Liver (tissue), 9 donors: ENCODE data around the gene RNLS. TPM values are rescaled to one million over a fixed set of nuclear protein-coding genes. Genes with fewer than 3 reads are reported as not detected.

ENCODE experiments used
- DNase-seq: peaks from one replicate; pipeline ENCODE4 v3.0.0-alpha.2; 2017; ENCODE audit warnings: low spot score
- H3K27ac ChIP-seq, 2 donors: one replicate each; pipeline ENCODE4 v1.7.0; 2013; ENCODE audit warnings: inconsistent platforms in 2 of 2, low read length in 2 of 2, control low read depth in 1 of 2, low read depth in 1 of 2, mild to moderate bottlenecking in 1 of 2
- H3K27me3 ChIP-seq, 4 donors: one replicate each; pipeline versions ENCODE4 v1.6.1 to v1.7.0; 2013; ENCODE audit warnings: low read length in 3 of 4, inconsistent platforms in 1 of 4, mild to moderate bottlenecking in 1 of 4, moderate library complexity in 1 of 4; ENCODE audit not compliant: control insufficient read depth in 4 of 4, insufficient read depth in 4 of 4
- H3K36me3 ChIP-seq, 4 donors: one replicate each; pipeline versions ENCODE4 v1.6.1 to v1.7.0; 2013; ENCODE audit warnings: low read length in 3 of 4, mild to moderate bottlenecking in 3 of 4, low read depth in 1 of 4, moderate library complexity in 1 of 4; ENCODE audit not compliant: control insufficient read depth in 4 of 4, insufficient read depth in 3 of 4
- H3K4me1 ChIP-seq, 4 donors: one replicate each; pipeline versions ENCODE4 v1.6.1 to v1.7.0; 2013; ENCODE audit warnings: low read length in 3 of 4, mild to moderate bottlenecking in 3 of 4, moderate library complexity in 1 of 4; ENCODE audit not compliant: control insufficient read depth in 4 of 4, insufficient read depth in 4 of 4
- H3K4me3 ChIP-seq, 3 donors: one replicate each; pipeline versions ENCODE4 v1.6.1 to v1.7.0; 2013; ENCODE audit warnings: low read length in 3 of 3, control low read depth in 1 of 3, low read depth in 1 of 3, mild to moderate bottlenecking in 1 of 3
- H3K9ac ChIP-seq, 2 donors: one replicate each; pipeline ENCODE4 v1.7.0; 2013; ENCODE audit warnings: low read length in 2 of 2, mild to moderate bottlenecking in 2 of 2, moderate library complexity in 2 of 2, control low read depth in 1 of 2, low read depth in 1 of 2
- H3K9me3 ChIP-seq, 4 donors: one replicate each; pipeline versions ENCODE4 v1.6.1 to v1.7.0; 2013; ENCODE audit warnings: low read length in 3 of 4; ENCODE audit not compliant: control insufficient read depth in 4 of 4
- CTCF ChIP-seq: fragments of 150-350 bp; IDR thresholded peaks from 2 replicates; pipeline ENCODE4 v1.5.1; 2017; ENCODE audit warnings: improper control_type of control experiment, low read depth, low read length; ENCODE audit not compliant: missing input control
- EGR1 ChIP-seq, 2 donors: IDR thresholded peaks; 2 replicates each; pipeline ENCODE4 v1.6.1; 2016 to 2018; ENCODE audit warnings: antibody characterized with exemption in 2 of 2, low read depth in 2 of 2
- FOXA2 ChIP-seq: IDR thresholded peaks from 2 replicates; pipeline ENCODE4 v1.6.1; 2016; ENCODE audit warnings: antibody characterized with exemption
- GABPA ChIP-seq, 2 donors: IDR thresholded peaks in 1 of 2; conservative IDR thresholded peaks in 1 of 2; 2 replicates each; pipeline ENCODE4 v1.6.1; 2016; ENCODE audit warnings: antibody characterized with exemption in 2 of 2, mild to moderate bottlenecking in 1 of 2, moderate library complexity in 1 of 2
- JUND ChIP-seq, 2 donors: IDR thresholded peaks; 2 replicates each; pipeline ENCODE4 v1.6.1; 2016; ENCODE audit warnings: antibody characterized with exemption in 2 of 2
- NR2F2 ChIP-seq: IDR thresholded peaks from 2 replicates; pipeline ENCODE4 v1.6.1; 2016; ENCODE audit warnings: antibody characterized with exemption
- RAD21 ChIP-seq, 2 donors: IDR thresholded peaks; 2 replicates each; pipeline ENCODE4 v1.6.1; 2016; ENCODE audit warnings: antibody characterized with exemption in 2 of 2, mild to moderate bottlenecking in 2 of 2
- REST ChIP-seq: IDR thresholded peaks from 2 replicates; pipeline ENCODE4 v1.6.1; 2016; ENCODE audit warnings: antibody characterized with exemption, mild to moderate bottlenecking
- RXRA ChIP-seq, 2 donors: IDR thresholded peaks; 2 replicates each; pipeline ENCODE4 v1.6.1; 2017 to 2018; ENCODE audit warnings: antibody characterized with exemption in 2 of 2, mild to moderate bottlenecking in 1 of 2
- SP1 ChIP-seq: IDR thresholded peaks from 2 replicates; pipeline ENCODE4 v1.6.1; 2018; ENCODE audit warnings: antibody characterized with exemption, mild to moderate bottlenecking
- TAF1 ChIP-seq: conservative IDR thresholded peaks from 2 replicates; pipeline ENCODE4 v1.6.1; 2016; ENCODE audit warnings: antibody characterized with exemption, mild to moderate bottlenecking
- YY1 ChIP-seq: IDR thresholded peaks from 2 replicates; pipeline ENCODE4 v1.6.1; 2016; ENCODE audit warnings: antibody characterized with exemption, mild to moderate bottlenecking
- WGBS: extraction: QIAGEN DNeasy Blood & Tissue Kit; methylation state at CpG from one replicate; pipeline ENCODE4 v1.1.7; 2013; 5-methylcytosine and 5-hydroxymethylcytosine counted together
- polyA plus RNA-seq, 2 donors: library from polyadenylated mRNA; stranded (reverse) in 1 of 2; unstranded in 1 of 2; fragments of 200-250 nt in 1 of 2; fragments of >200 nt in 1 of 2; fragmentation: Nextera tagmentation in 1 of 2; extraction: Ambion mirVana in 1 of 2; gene quantifications; one replicate each; pipeline versions ENCODE4 v1.2.1 to v1.2.3, GENCODE V29; 2013 to 2015
- total RNA-seq, 2 donors: library from RNA; depleted of rRNA; stranded (reverse); fragments of >200 nt; gene quantifications; one replicate each; pipeline ENCODE4 v1.2.3, GENCODE V29; 2014
- TF ChIP-seq, protein P1 (sequence below): IDR thresholded peaks from 2 replicates; pipeline ENCODE4 v1.6.1; 2016; ENCODE audit warnings: antibody characterized with exemption
- TF ChIP-seq, protein P2 (sequence below): IDR thresholded peaks from 2 replicates; pipeline ENCODE4 v1.6.1; 2016; ENCODE audit warnings: antibody characterized with exemption
- TF ChIP-seq, protein P3 (sequence below): IDR thresholded peaks from 2 replicates; pipeline ENCODE4 v1.6.1; 2016; ENCODE audit warnings: antibody characterized with exemption
- donor health status: healthy.
- donor health status: healthy.
- donor health status: healthy.
- donor health status: healthy.
- donor health status: healthy.

Gene RNLS
- total and polyA plus RNA-seq, 4 donors = 4.1 to 12.4 (median 7.5) TPM

DNA sequence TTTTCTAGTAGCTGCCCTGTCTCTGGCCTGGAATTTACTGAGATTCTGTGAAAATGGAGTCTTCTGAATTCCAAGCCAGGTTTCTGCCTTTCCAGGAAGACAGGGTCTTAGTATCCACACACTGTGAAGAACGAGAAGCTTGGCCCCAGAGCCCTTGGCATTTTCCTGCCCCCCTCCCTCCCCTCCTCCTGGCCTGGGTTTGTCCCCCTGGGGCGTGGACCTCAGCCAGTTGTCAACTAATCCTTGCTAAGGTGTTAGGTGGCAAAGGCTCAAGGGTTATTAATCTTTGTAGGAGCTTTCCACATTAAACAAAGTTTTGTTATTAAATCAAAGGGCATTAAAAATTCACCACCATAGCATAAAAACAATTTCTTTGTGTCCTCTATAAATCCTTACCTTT is 329.5 kb downstream of the RNLS start:
- Histone ChIP-seq H3K27me3 (no peaks in the 10 kb centered on the region), H3K4me1 (no peaks in the 10 kb centered on the region), H3K9me3 (no peaks in the 10 kb centered on the region), H3K27ac (no peak overlapping the region), H3K9ac (no peak overlapping the region), H3K36me3 (no peaks in the 10 kb centered on the region), H3K4me3 (no peak overlapping the region)
- DNase-seq = no peak
- 82% methylated on average over 2 of the region's 2 CpGs for WGBS
- TF ChIP-seq, protein P1, sequence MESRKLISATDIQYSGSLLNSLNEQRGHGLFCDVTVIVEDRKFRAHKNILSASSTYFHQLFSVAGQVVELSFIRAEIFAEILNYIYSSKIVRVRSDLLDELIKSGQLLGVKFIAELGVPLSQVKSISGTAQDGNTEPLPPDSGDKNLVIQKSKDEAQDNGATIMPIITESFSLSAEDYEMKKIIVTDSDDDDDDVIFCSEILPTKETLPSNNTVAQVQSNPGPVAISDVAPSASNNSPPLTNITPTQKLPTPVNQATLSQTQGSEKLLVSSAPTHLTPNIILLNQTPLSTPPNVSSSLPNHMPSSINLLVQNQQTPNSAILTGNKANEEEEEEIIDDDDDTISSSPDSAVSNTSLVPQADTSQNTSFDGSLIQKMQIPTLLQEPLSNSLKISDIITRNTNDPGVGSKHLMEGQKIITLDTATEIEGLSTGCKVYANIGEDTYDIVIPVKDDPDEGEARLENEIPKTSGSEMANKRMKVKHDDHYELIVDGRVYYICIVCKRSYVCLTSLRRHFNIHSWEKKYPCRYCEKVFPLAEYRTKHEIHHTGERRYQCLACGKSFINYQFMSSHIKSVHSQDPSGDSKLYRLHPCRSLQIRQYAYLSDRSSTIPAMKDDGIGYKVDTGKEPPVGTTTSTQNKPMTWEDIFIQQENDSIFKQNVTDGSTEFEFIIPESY = no peak
- TF ChIP-seq, protein P2, sequence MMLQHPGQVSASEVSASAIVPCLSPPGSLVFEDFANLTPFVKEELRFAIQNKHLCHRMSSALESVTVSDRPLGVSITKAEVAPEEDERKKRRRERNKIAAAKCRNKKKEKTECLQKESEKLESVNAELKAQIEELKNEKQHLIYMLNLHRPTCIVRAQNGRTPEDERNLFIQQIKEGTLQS = no peak
- no peak for TF ChIP-seq GABPA (IDR thresholded peaks at IDR 0.05 in 1 of 2, conservative IDR thresholded peaks at IDR 0.05 in 1 of 2)
- no peak for TF ChIP-seq REST
- no peak for TF ChIP-seq NR2F2
- no peak for TF ChIP-seq FOXA2
- no peak for TF ChIP-seq CTCF
- no peak for TF ChIP-seq YY1
- TF ChIP-seq SP1 = no peak
- TF ChIP-seq EGR1 (IDR thresholded peaks at IDR 0.05; ENCODE audit: low read depth in 2 of 2) = no peak
- no peak for TF ChIP-seq TAF1
- no peak for TF ChIP-seq RXRA (IDR thresholded peaks at IDR 0.05)
- TF ChIP-seq, protein P3, sequence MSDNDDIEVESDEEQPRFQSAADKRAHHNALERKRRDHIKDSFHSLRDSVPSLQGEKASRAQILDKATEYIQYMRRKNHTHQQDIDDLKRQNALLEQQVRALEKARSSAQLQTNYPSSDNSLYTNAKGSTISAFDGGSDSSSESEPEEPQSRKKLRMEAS = no peak

GRCh38 chr10:88253128-88253527 is 330.0 kb downstream of the RNLS start:
- Histone ChIP-seq H3K9me3 (no peaks in the 10 kb centered on the region), H3K4me3 (no peak overlapping the region), H3K9ac (no peak overlapping the region), H3K36me3 (no peaks in the 10 kb centered on the region), H3K27ac (no peak overlapping the region), H3K27me3 (no peaks in the 10 kb centered on the region), H3K4me1 (no peaks in the 10 kb centered on the region)
- no peak for DNase-seq
- 92% methylated on average over 3 of the region's 3 CpGs for WGBS
- TF ChIP-seq CTCF (no peak), NR2F2 (no peak), RAD21 (IDR thresholded peaks at IDR 0.05) (no peak), SP1 (no peak), YY1 (no peak), TAF1 (no peak), JUND (IDR thresholded peaks at IDR 0.05) (no peak)
- TF ChIP-seq, protein P1 = no peak
